Neuronal stem cell (in vitro differentiated cells): ENCODE measurements around the gene ZNF148.

Experiments used
- DNase-seq: peaks from one replicate; pipeline ENCODE4 v3.0.0-alpha.2; 2013; ENCODE audit warnings: low spot score
- H2AFZ ChIP-seq: one replicate; pipeline ENCODE4 v1.6.1; 2013; ENCODE audit warnings: mild to moderate bottlenecking, low read length, inconsistent platforms
- H2AK5ac ChIP-seq: 2 replicates; pipeline ENCODE4 v1.6.1; 2013; ENCODE audit warnings: low read depth, mild to moderate bottlenecking, inconsistent platforms, low read length, moderate library complexity, mixed read lengths
- H2BK120ac ChIP-seq: 2 replicates; pipeline ENCODE4 v1.6.1; 2013; ENCODE audit warnings: low read depth, mild to moderate bottlenecking, inconsistent platforms, low read length, moderate library complexity, mixed read lengths
- H2BK12ac ChIP-seq: one replicate; pipeline ENCODE4 v1.6.1; 2013; ENCODE audit warnings: low read length, inconsistent platforms
- H2BK15ac ChIP-seq: 2 replicates; pipeline ENCODE4 v1.6.1; 2013; ENCODE audit warnings: mild to moderate bottlenecking, low read length, inconsistent platforms, mixed read lengths
- H2BK5ac ChIP-seq: one replicate; pipeline ENCODE4 v1.6.1; 2013; ENCODE audit warnings: inconsistent platforms, mild to moderate bottlenecking, low read length, moderate library complexity
- H3K14ac ChIP-seq: one replicate; pipeline ENCODE4 v1.6.1; 2013; ENCODE audit warnings: low read length, inconsistent platforms
- H3K18ac ChIP-seq: 2 replicates; pipeline ENCODE4 v1.6.1; 2013; ENCODE audit warnings: low read length, inconsistent platforms
- H3K23ac ChIP-seq: 2 replicates; pipeline ENCODE4 v1.6.1; 2013; ENCODE audit warnings: low read depth, mild to moderate bottlenecking, mixed read lengths, low read length, inconsistent platforms; ENCODE audit not compliant: poor library complexity
- H3K27ac ChIP-seq: replicated peaks from 3 replicates; pipeline ENCODE4 v1.5.1; 2013; ENCODE audit warnings: low read length, inconsistent platforms
- H3K27me3 ChIP-seq, 3 experiments: 2 replicates each; pipeline ENCODE4 v1.6.1; 2013; ENCODE audit warnings: low read length in 3 of 3, mild to moderate bottlenecking in 2 of 3, inconsistent platforms in 1 of 3, low read depth in 1 of 3, mixed read lengths in 1 of 3, moderate library complexity in 1 of 3; ENCODE audit not compliant: control insufficient read depth in 3 of 3, insufficient read depth in 3 of 3
- H3K36me3 ChIP-seq, 2 donors: replicated peaks in 1 of 2; 2 replicates each; pipeline ENCODE4 v1.6.1; 2013; ENCODE audit warnings: low read length in 2 of 2; ENCODE audit not compliant: control insufficient read depth in 2 of 2, insufficient read depth in 2 of 2
- H3K4ac ChIP-seq: 2 replicates; pipeline ENCODE4 v1.6.1; 2013; ENCODE audit warnings: inconsistent platforms, mild to moderate bottlenecking, low read length, moderate library complexity
- H3K4me1 ChIP-seq, 2 donors: 1 replicate in 1 of 2; 2 replicates in 1 of 2; pipeline ENCODE4 v1.6.1; 2013; ENCODE audit warnings: low read length in 2 of 2, low read depth in 1 of 2; ENCODE audit not compliant: control insufficient read depth in 2 of 2, insufficient read depth in 1 of 2
- H3K4me2 ChIP-seq: one replicate; pipeline ENCODE4 v1.6.1; 2013; ENCODE audit warnings: mild to moderate bottlenecking, low read length, inconsistent platforms; ENCODE audit not compliant: insufficient read depth, poor library complexity, severe bottlenecking
- H3K4me3 ChIP-seq, 2 donors: 2 replicates each; pipeline ENCODE4 v1.5.1; 2013; ENCODE audit warnings: low read length in 2 of 2, mild to moderate bottlenecking in 2 of 2, inconsistent platforms in 1 of 2, moderate library complexity in 1 of 2
- H3K79me1 ChIP-seq: one replicate; pipeline ENCODE4 v1.6.1; 2013; ENCODE audit warnings: low read depth, mild to moderate bottlenecking, inconsistent platforms, low read length, moderate library complexity
- H3K9ac ChIP-seq: one replicate; pipeline ENCODE4 v1.6.1; 2013; ENCODE audit warnings: mild to moderate bottlenecking, low read depth, low read length, inconsistent platforms; ENCODE audit not compliant: poor library complexity
- H3K9me3 ChIP-seq, 2 donors: replicated peaks in 1 of 2; 2 replicates each; pipeline versions ENCODE3 to v1.6.1; 2013; ENCODE audit warnings: low read length in 2 of 2, mild to moderate bottlenecking in 2 of 2, inconsistent platforms in 1 of 2, low read depth in 1 of 2, mixed read lengths in 1 of 2, moderate library complexity in 1 of 2; ENCODE audit not compliant: control insufficient read depth in 2 of 2, insufficient read depth in 1 of 2
- H4K8ac ChIP-seq: one replicate; pipeline ENCODE4 v1.6.1; 2013; ENCODE audit warnings: low read depth, mild to moderate bottlenecking, inconsistent platforms, low read length, moderate library complexity
- H4K91ac ChIP-seq: one replicate; pipeline ENCODE4 v1.6.1; 2013; ENCODE audit warnings: low read length, low read depth, mild to moderate bottlenecking, inconsistent platforms; ENCODE audit not compliant: poor library complexity
- WGBS, 2 donors: extraction: QIAGEN DNeasy Blood & Tissue Kit; methylation state at CpG; one replicate each; pipeline ENCODE4 v1.1.7; 2013; ENCODE audit warnings: missing lambda C conversion rate in 2 of 2, mixed read lengths in 1 of 2; ENCODE audit not compliant: insufficient read length in 2 of 2, insufficient replicate concordance in 1 of 2; ENCODE audit errors: extremely low coverage in 2 of 2; 5-methylcytosine and 5-hydroxymethylcytosine counted together

ZNF148 gene

GRCh38 chr3:125353659-125354058 lies 21.5 kb downstream of the ZNF148 start:
- no peak overlapping the region for H3K23ac ChIP-seq
- H4K8ac ChIP-seq, result no peak overlapping the region
- no peak overlapping the region for H3K9ac ChIP-seq
- H3K4me3 ChIP-seq, result no peak overlapping the region
- peaks cover 2% of the 10 kb centered on the region for H3K79me1 ChIP-seq
- no peak overlapping the region for H2AK5ac ChIP-seq
- H3K4me1 ChIP-seq, result no peaks in the 10 kb centered on the region
- H3K27ac ChIP-seq, result no peak overlapping the region
- no peak overlapping the region for H2BK5ac ChIP-seq
- H3K18ac ChIP-seq, result no peak overlapping the region
- no peak overlapping the region for H2BK12ac ChIP-seq
- H3K9me3 ChIP-seq, result peaks cover 0 to 28% of the 10 kb centered on the region in 2 donors
- H3K36me3 ChIP-seq, result peaks cover 0 to 6% of the 10 kb centered on the region in 2 donors
- H3K4me2 ChIP-seq, result no peak overlapping the region
- H4K91ac ChIP-seq, result no peak overlapping the region
- H3K4ac ChIP-seq, result no peak overlapping the region
- H2AFZ ChIP-seq, result no peak overlapping the region
- H2BK15ac ChIP-seq, result no peak overlapping the region
- WGBS, 2 donors, result no CpG with 5 or more reads among the region's 3 CpGs
- no peak overlapping the region for H2BK120ac ChIP-seq
- H3K27me3 ChIP-seq, result no peaks in the 10 kb centered on the region
- no peak for DNase-seq
- no peak overlapping the region for H3K14ac ChIP-seq

- no peak overlapping the region for H4K91ac ChIP-seq
- H3K4ac ChIP-seq, result no peak overlapping the region
- no peaks in the 10 kb centered on the region for H3K4me1 ChIP-seq
- no peak overlapping the region for H2AFZ ChIP-seq
- H3K9me3 ChIP-seq, result peaks cover 0 to 28% of the 10 kb centered on the region in 2 donors
- H3K4me3 ChIP-seq, result no peak overlapping the region
- no peak overlapping the region for H2AK5ac ChIP-seq
- no peak overlapping the region for H2BK12ac ChIP-seq
- no peak overlapping the region for H3K4me2 ChIP-seq
- no peak overlapping the region for H4K8ac ChIP-seq
- no peak overlapping the region for H3K27ac ChIP-seq
- H3K18ac ChIP-seq, result no peak overlapping the region
- no peaks in the 10 kb centered on the region for H3K27me3 ChIP-seq
- no peak for DNase-seq
- H2BK15ac ChIP-seq, result no peak overlapping the region
- H2BK120ac ChIP-seq, result no peak overlapping the region
- H3K9ac ChIP-seq, result no peak overlapping the region
- H3K14ac ChIP-seq, result no peak overlapping the region
- H3K79me1 ChIP-seq, result peaks cover 2% of the 10 kb centered on the region
- H3K36me3 ChIP-seq, result peaks cover 0 to 6% of the 10 kb centered on the region in 2 donors
- H2BK5ac ChIP-seq, result no peak overlapping the region
- H3K23ac ChIP-seq, result no peak overlapping the region
These were observed 22.0 kb downstream of the ZNF148 start for GRCh38 chr3:125353128-125353527.

DNA sequence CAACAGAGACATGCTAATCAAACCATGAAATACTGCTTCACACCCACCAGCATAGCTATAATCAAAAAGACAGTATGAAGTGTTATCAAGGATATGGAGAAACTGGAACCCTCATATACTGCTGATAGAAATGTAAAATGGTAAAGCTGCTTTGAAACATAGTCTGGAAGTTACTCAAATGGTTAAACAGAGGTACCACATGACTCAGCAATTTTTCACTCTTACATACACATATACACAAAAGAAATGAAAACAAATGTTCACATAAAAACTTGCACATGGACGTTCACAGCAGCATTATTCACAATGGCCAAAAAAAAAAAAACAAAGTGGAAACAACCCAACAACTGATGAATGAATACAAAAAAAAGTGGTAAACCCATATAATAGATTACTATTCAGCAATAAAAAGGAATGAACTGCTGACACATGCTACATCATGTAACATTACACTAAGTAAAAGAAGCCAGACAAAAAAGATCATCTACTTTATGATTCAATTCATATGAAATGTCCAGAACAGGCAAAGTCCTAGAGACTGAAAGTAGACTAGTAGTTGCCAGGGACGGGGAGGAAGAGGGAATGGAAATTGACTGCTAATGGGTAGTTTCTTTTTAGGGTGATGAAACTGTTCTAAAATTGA lies 23.2 kb downstream of the ZNF148 start:
- Histone ChIP-seq H3K4me2 (no peak overlapping the region), H2AK5ac (no peak overlapping the region), H2BK15ac (no peak overlapping the region), H3K27me3 (no peaks in the 10 kb centered on the region), H3K27ac (no peak overlapping the region), H2BK5ac (no peak overlapping the region), H3K4ac (no peak overlapping the region), H3K79me1 (no peaks in the 10 kb centered on the region), H2BK12ac (no peak overlapping the region), H2BK120ac (no peak overlapping the region), H3K4me3 (no peak overlapping the region), H3K9ac (no peak overlapping the region), H4K91ac (no peak overlapping the region), H4K8ac (no peak overlapping the region), H3K18ac (no peak overlapping the region), H3K4me1 (no peaks in the 10 kb centered on the region), H3K36me3 (peaks cover 0 to 6% of the 10 kb centered on the region in 2 donors), H3K23ac (no peak overlapping the region), H3K9me3 (peaks cover 0 to 32% of the 10 kb centered on the region in 2 donors), H3K14ac (no peak overlapping the region), H2AFZ (no peak overlapping the region)
- no peak for DNase-seq
- no CpG with 5 or more reads among the region's 2 CpGs for WGBS, 2 donors

DNA sequence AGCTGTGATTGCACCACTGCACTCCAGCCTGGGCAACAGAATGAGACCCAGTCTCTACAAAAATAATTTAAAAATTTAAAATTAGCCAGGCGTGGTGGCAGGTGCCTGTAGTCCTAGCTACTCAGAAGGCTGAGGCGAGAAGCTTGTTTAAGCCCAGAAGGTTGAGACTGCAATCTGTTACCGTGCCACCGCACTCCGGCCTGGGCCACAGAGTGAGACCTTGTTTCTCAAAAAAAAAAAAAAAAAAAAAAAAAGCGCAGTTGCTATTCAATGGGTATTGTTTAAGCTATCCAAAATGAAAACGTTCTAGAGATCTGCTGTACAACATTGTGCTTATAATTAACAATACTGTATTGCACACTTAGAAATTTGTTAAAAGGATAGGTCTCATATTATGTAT lies 24.0 kb downstream of the ZNF148 start:
- H3K9ac ChIP-seq, result no peak overlapping the region
- H2BK5ac ChIP-seq, result no peak overlapping the region
- no peak for DNase-seq
- H3K9me3 ChIP-seq, result peaks cover 2 to 37% of the 10 kb centered on the region in 2 donors
- H3K27ac ChIP-seq, result no peak overlapping the region
- H3K23ac ChIP-seq, result no peak overlapping the region
- no peak overlapping the region for H4K91ac ChIP-seq
- H2BK12ac ChIP-seq, result no peak overlapping the region
- no peaks in the 10 kb centered on the region for H3K4me1 ChIP-seq
- no peak overlapping the region for H2BK15ac ChIP-seq
- no peak overlapping the region for H2AK5ac ChIP-seq
- no peak overlapping the region for H3K4me3 ChIP-seq
- no peak overlapping the region for H3K14ac ChIP-seq
- H3K18ac ChIP-seq, result no peak overlapping the region
- H3K4me2 ChIP-seq, result no peak overlapping the region
- no peak overlapping the region for H2BK120ac ChIP-seq
- H3K36me3 ChIP-seq, result peaks cover 0 to 6% of the 10 kb centered on the region in 2 donors
- no CpG with 5 or more reads among the region's 7 CpGs for WGBS, 2 donors
- H3K4ac ChIP-seq, result no peak overlapping the region
- no peak overlapping the region for H4K8ac ChIP-seq
- H3K27me3 ChIP-seq, result no peaks in the 10 kb centered on the region
- no peaks in the 10 kb centered on the region for H3K79me1 ChIP-seq
- H2AFZ ChIP-seq, result no peak overlapping the region
